ENCODE measurements around the gene RERG. TPM values are rescaled to one million over a fixed set of nuclear protein-coding genes. Genes with fewer than 3 reads are reported as not detected.

Gene RERG
- total and polyA plus RNA-seq, 2 experiments from 2014 or later = not detected

DNA sequence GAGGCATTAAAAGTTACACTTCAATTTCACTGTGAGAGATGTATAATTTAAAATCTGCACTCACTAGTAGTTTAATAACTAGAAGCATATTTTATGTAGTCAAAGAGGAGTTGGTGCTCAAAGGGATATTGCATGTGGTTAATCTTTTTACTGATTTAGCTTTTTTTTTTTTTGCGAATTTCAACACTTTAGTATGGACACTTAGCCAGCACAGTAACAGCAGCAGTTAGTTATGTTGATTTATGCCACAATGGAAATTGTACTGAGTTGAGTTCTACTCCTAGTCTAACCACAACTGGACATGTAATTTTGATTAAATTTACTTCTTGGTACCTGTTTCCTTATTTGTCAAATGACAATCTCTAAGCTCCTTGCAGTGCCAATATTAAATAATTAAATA lies 104.2 kb downstream of the RERG start:
- Histone ChIP-seq H3K9me2 (ENCODE audit: insufficient read depth) (no peaks in the 10 kb centered on the region), H3K4me2 (ENCODE audit: unreplicated experiment) (no peak overlapping the region), H3K9ac (no peak overlapping the region), H3K9me3 (ENCODE audit: low read depth) (no peaks in the 10 kb centered on the region), H3F3A (ENCODE audit: insufficient read depth) (no peaks in the 10 kb centered on the region), H4K20me1 (ENCODE audit: insufficient read depth) (no peaks in the 10 kb centered on the region), H2AFZ (no peak overlapping the region), H3K79me2 (ENCODE audit: insufficient read depth) (no peaks in the 10 kb centered on the region), H3K4me1 (ENCODE audit: insufficient read depth) (no peaks in the 10 kb centered on the region), H3K27ac (no peak overlapping the region), H3K36me3 (ENCODE audit: low read depth) (no peaks in the 10 kb centered on the region), H3K27me3 (replicated peaks; ENCODE audit: insufficient read depth) (peaks cover 6% of the 10 kb centered on the region; the same call in 1 of the 2 replicates), H3K4me3 (no peak overlapping the region)
- TF ChIP-seq EZH2 (IDR thresholded peaks at IDR 0.05; ENCODE audit: insufficient read depth, poor library complexity, severe bottlenecking) = no peak
- 3 to 5% methylated on average over 1 of the region's 1 CpG for WGBS, 2 experiments (ENCODE audit: low coverage in 1 of 2, low lambda C conversion rate in 2 of 2, missing lambda C conversion rate in 2 of 2)
- in situ Hi-C loops (cut with MboI) = no loop called here
- DNase-seq = no peak

DNA sequence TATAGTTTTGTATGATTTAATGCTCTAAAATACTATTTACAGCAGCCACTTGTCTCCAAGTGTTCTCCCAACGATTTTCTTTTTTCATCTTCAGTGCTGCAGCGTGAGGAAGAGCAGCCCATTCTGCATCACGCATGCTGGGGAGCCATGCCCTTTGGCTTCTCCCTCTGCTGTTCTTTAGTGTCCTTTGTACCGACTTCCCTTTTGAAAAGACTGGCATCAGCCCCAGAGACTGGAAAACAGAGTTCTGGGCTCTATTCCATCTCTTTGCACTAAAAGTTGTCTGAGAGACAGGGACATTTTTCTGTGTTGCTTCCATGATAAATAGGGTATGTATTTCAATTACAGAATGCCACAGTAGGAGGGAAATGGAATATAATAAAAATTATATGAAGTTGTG lies 105.1 kb downstream of the RERG start:
- Histone ChIP-seq H3K27ac (no peak overlapping the region), H4K20me1 (ENCODE audit: insufficient read depth) (no peaks in the 10 kb centered on the region), H3K27me3 (replicated peaks; ENCODE audit: insufficient read depth) (peaks cover 6% of the 10 kb centered on the region; the same call in 1 of the 2 replicates), H3K9ac (no peak overlapping the region), H3K4me2 (ENCODE audit: unreplicated experiment) (no peak overlapping the region), H3K36me3 (ENCODE audit: low read depth) (no peaks in the 10 kb centered on the region), H3F3A (ENCODE audit: insufficient read depth) (no peaks in the 10 kb centered on the region), H3K79me2 (ENCODE audit: insufficient read depth) (no peaks in the 10 kb centered on the region), H3K4me1 (ENCODE audit: insufficient read depth) (no peaks in the 10 kb centered on the region), H2AFZ (no peak overlapping the region), H3K9me2 (ENCODE audit: insufficient read depth) (no peaks in the 10 kb centered on the region), H3K9me3 (ENCODE audit: low read depth) (no peaks in the 10 kb centered on the region), H3K4me3 (no peak overlapping the region)
- TF ChIP-seq EZH2 (IDR thresholded peaks at IDR 0.05; ENCODE audit: insufficient read depth, poor library complexity, severe bottlenecking) (no peak), EZH2phosphoT487 (IDR thresholded peaks at IDR 0.05; ENCODE audit: insufficient read depth, low read depth) (no peak)
- in situ Hi-C loops (cut with MboI) = no loop called here
- DNase-seq = no peak
- 5 to 6% methylated on average over 4 of the region's 4 CpGs for WGBS, 2 experiments (ENCODE audit: low coverage in 1 of 2, low lambda C conversion rate in 2 of 2, missing lambda C conversion rate in 2 of 2)

DNA sequence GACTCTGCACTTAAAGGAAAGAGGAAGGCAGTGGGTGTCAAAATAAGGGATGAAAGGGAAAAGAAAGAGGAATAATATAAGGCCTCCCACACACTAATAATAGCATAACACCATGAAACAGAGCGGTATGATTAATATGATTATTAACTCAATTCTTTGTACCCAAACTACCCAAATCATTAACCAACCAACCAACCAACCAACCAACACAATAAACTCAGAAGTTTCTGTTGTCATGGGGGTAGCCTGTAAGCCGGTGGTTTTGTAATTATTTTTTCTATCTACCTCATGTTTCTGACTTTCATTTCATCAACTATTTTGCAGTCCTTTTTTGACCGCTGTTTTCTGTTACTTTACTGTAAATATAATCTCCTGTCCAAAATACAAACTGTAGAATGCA lies 105.8 kb downstream of the RERG start:
- in situ Hi-C loops (cut with MboI) = no loop called here
- H2AFZ ChIP-seq = no peak overlapping the region
- WGBS, 2 experiments (ENCODE audit: low coverage in 1 of 2, low lambda C conversion rate in 2 of 2, missing lambda C conversion rate in 2 of 2) = 83 to 90% methylated on average over 3 of the region's 3 CpGs

GRCh38 chr12:15114501-15114900 lies 106.7 kb downstream of the RERG start:
- H3K36me3 ChIP-seq (ENCODE audit: low read depth) = no peaks in the 10 kb centered on the region
- no peaks in the 10 kb centered on the region for H3K9me2 ChIP-seq (ENCODE audit: insufficient read depth)
- no peak for TF ChIP-seq EZH2phosphoT487 (IDR thresholded peaks at IDR 0.05; ENCODE audit: insufficient read depth, low read depth)
- TF ChIP-seq EZH2 (IDR thresholded peaks at IDR 0.05; ENCODE audit: insufficient read depth, poor library complexity, severe bottlenecking) = no peak
- no peak overlapping the region for H3K4me2 ChIP-seq (ENCODE audit: unreplicated experiment)
- H2AFZ ChIP-seq = no peak overlapping the region
- H4K20me1 ChIP-seq (ENCODE audit: insufficient read depth) = no peaks in the 10 kb centered on the region
- no peaks in the 10 kb centered on the region for H3K79me2 ChIP-seq (ENCODE audit: insufficient read depth)
- no peaks in the 10 kb centered on the region for H3F3A ChIP-seq (ENCODE audit: insufficient read depth)
- H3K27me3 ChIP-seq (replicated peaks; ENCODE audit: insufficient read depth) = peaks cover 6% of the 10 kb centered on the region; the same call in 1 of the 2 replicates
- WGBS, 2 experiments (ENCODE audit: low coverage in 1 of 2, low lambda C conversion rate in 2 of 2, missing lambda C conversion rate in 2 of 2) = 84 to 88% methylated on average over 4 of the region's 4 CpGs
- H3K4me1 ChIP-seq (ENCODE audit: insufficient read depth) = no peaks in the 10 kb centered on the region
- no peak overlapping the region for H3K27ac ChIP-seq
- DNase-seq = no peak
- in situ Hi-C loops (cut with MboI) = no loop called here
- H3K9ac ChIP-seq = no peak overlapping the region
- H3K9me3 ChIP-seq (ENCODE audit: low read depth) = no peaks in the 10 kb centered on the region
- no peak overlapping the region for H3K4me3 ChIP-seq

More for the DNA sequence above, 105.8 kb downstream of the RERG start:
- Histone ChIP-seq H3F3A (ENCODE audit: insufficient read depth) (no peaks in the 10 kb centered on the region), H3K4me3 (no peak overlapping the region), H3K36me3 (ENCODE audit: low read depth) (no peaks in the 10 kb centered on the region), H3K9me2 (ENCODE audit: insufficient read depth) (no peaks in the 10 kb centered on the region), H3K27ac (no peak overlapping the region), H3K4me1 (ENCODE audit: insufficient read depth) (no peaks in the 10 kb centered on the region), H3K4me2 (ENCODE audit: unreplicated experiment) (no peak overlapping the region), H3K9me3 (ENCODE audit: low read depth) (no peaks in the 10 kb centered on the region), H3K27me3 (replicated peaks; ENCODE audit: insufficient read depth) (peaks cover 6% of the 10 kb centered on the region; the same call in 1 of the 2 replicates), H3K79me2 (ENCODE audit: insufficient read depth) (no peaks in the 10 kb centered on the region), H4K20me1 (ENCODE audit: insufficient read depth) (no peaks in the 10 kb centered on the region), H3K9ac (no peak overlapping the region)
- TF ChIP-seq EZH2phosphoT487 (IDR thresholded peaks at IDR 0.05; ENCODE audit: insufficient read depth, low read depth) = no peak
- no peak for TF ChIP-seq EZH2 (IDR thresholded peaks at IDR 0.05; ENCODE audit: insufficient read depth, poor library complexity, severe bottlenecking)
- no peak for DNase-seq

- in situ Hi-C loops (cut with MboI) = no loop called here
- no peak for DNase-seq
- H3K36me3 ChIP-seq (ENCODE audit: low read depth) = no peaks in the 10 kb centered on the region
- TF ChIP-seq EZH2 (IDR thresholded peaks at IDR 0.05; ENCODE audit: insufficient read depth, poor library complexity, severe bottlenecking) (no peak), EZH2phosphoT487 (IDR thresholded peaks at IDR 0.05; ENCODE audit: insufficient read depth, low read depth) (no peak)
- H2AFZ ChIP-seq = no peak overlapping the region
- no peaks in the 10 kb centered on the region for H3F3A ChIP-seq (ENCODE audit: insufficient read depth)
- H3K4me3 ChIP-seq = no peak overlapping the region
- no peaks in the 10 kb centered on the region for H3K79me2 ChIP-seq (ENCODE audit: insufficient read depth)
- no peaks in the 10 kb centered on the region for H3K9me2 ChIP-seq (ENCODE audit: insufficient read depth)
- no peak overlapping the region for H3K27ac ChIP-seq
- WGBS, 2 experiments (ENCODE audit: low coverage in 1 of 2, low lambda C conversion rate in 2 of 2, missing lambda C conversion rate in 2 of 2) = 0% methylated on average over 1 of the region's 1 CpG
- H3K9me3 ChIP-seq (ENCODE audit: low read depth) = no peaks in the 10 kb centered on the region
- H3K4me2 ChIP-seq (ENCODE audit: unreplicated experiment) = no peak overlapping the region
- no peaks in the 10 kb centered on the region for H4K20me1 ChIP-seq (ENCODE audit: insufficient read depth)
- H3K4me1 ChIP-seq (ENCODE audit: insufficient read depth) = no peaks in the 10 kb centered on the region
- no peaks in the 10 kb centered on the region for H3K27me3 ChIP-seq (replicated peaks; ENCODE audit: insufficient read depth)
- no peak overlapping the region for H3K9ac ChIP-seq
Observed at GRCh38 chr12:15092826-15093225, 128.4 kb downstream of the RERG start.
